Loucy (cell line): ENCODE measurements around the gene MYO1D.

Source experiments
- EZH2phosphoT487 ChIP-seq: fragments of 200-600 bp; IDR thresholded peaks from 2 replicates; pipeline ENCODE4 v1.6.1; 2018; ENCODE audit warnings: antibody characterized with exemption, mild to moderate bottlenecking, moderate library complexity, borderline replicate concordance
- TF ChIP-seq, protein P1 (sequence below): fragments of 200-600 bp; sonication (generic); conservative IDR thresholded peaks from 2 replicates; pipeline ENCODE4 v1.5.1; 2014; ENCODE audit warnings: mild to moderate bottlenecking, antibody characterized with exemption, low read length

DNA sequence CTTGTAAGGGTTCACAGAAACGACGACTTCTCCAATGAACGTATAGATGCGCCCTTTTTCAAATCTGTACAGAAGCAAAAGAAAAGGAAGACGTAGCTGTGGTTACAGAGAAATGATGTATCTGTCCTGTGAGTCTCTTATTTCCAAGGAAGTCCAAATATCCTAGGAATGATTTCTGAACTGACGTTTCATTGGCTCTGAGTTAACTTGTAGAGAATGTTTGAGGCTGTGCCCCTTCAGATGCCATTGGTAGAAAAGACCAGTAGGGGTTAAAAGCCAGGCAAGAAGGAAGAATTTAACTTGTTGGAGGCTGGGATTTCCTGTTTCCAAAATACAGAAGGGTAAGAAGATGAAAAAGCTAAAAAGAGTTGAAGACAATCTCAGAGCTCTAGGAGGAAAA lies 96.2 kb downstream of the MYO1D start:
- TF ChIP-seq, protein P1, sequence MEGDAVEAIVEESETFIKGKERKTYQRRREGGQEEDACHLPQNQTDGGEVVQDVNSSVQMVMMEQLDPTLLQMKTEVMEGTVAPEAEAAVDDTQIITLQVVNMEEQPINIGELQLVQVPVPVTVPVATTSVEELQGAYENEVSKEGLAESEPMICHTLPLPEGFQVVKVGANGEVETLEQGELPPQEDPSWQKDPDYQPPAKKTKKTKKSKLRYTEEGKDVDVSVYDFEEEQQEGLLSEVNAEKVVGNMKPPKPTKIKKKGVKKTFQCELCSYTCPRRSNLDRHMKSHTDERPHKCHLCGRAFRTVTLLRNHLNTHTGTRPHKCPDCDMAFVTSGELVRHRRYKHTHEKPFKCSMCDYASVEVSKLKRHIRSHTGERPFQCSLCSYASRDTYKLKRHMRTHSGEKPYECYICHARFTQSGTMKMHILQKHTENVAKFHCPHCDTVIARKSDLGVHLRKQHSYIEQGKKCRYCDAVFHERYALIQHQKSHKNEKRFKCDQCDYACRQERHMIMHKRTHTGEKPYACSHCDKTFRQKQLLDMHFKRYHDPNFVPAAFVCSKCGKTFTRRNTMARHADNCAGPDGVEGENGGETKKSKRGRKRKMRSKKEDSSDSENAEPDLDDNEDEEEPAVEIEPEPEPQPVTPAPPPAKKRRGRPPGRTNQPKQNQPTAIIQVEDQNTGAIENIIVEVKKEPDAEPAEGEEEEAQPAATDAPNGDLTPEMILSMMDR: no peak
- no peak for TF ChIP-seq EZH2phosphoT487
